H1 (cell line): ENCODE measurements around the gene APP. TPM values are rescaled to one million over a fixed set of nuclear protein-coding genes. Genes with fewer than 3 reads are reported as not detected.

Source experiments
- CTCF ChIA-PET: fragments of 300-600 bp; sonication (Branson Sonifier 250); formaldehyde crosslinking; loops from one replicate; lab custom pipeline; 2021; ENCODE audit not compliant: partially characterized antibody; lab: Charles Lee
- POLR2A ChIA-PET: fragments of 300-600 bp; sonication (Branson Sonifier 250); formaldehyde crosslinking; loops from one replicate; lab custom pipeline; 2021; ENCODE audit warnings: inconsistent platforms; ENCODE audit not compliant: partially characterized antibody; lab: Charles Lee
- DNase-seq, 2 experiments: peaks; one replicate each; pipeline versions ENCODE4 v3.0.0 to v3.0.0-alpha.2; 2010 to 2022; ENCODE audit warnings: low spot score in 2 of 2, low read depth in 1 of 2, mixed read lengths in 1 of 2
- FAIRE-seq: peaks from 2 replicates; lab custom pipeline; 2011; peaks lifted over from hg19 to GRCh38; lab: Jason Lieb, UNC
- H2AFZ ChIP-seq: 2 replicates; pipeline ENCODE4 v1.8.1; 2012; ENCODE audit warnings: low read length, inconsistent platforms
- H2AK5ac ChIP-seq: 2 replicates; pipeline ENCODE4 v1.6.1; 2013; ENCODE audit warnings: low read depth, low read length
- H2BK120ac ChIP-seq: replicated peaks from 2 replicates; pipeline ENCODE3; 2013; ENCODE audit warnings: low read depth, low read length, inconsistent platforms
- H2BK12ac ChIP-seq: 2 replicates; pipeline ENCODE4 v1.6.1; 2013; ENCODE audit warnings: low read depth, low read length
- H2BK15ac ChIP-seq: 2 replicates; pipeline ENCODE4 v1.6.1; 2013; ENCODE audit warnings: low read length
- H2BK20ac ChIP-seq: 2 replicates; pipeline ENCODE4 v1.6.1; 2013; ENCODE audit warnings: low read length
- H2BK5ac ChIP-seq: 2 replicates; pipeline ENCODE4 v1.6.1; 2013; ENCODE audit warnings: low read depth, low read length
- H3K14ac ChIP-seq: 2 replicates; pipeline ENCODE4 v1.6.1; 2013; ENCODE audit warnings: inconsistent platforms; ENCODE audit not compliant: insufficient read length
- H3K18ac ChIP-seq: 2 replicates; pipeline ENCODE4 v1.6.1; 2013; ENCODE audit warnings: low read length; ENCODE audit errors: extremely low read depth
- H3K23ac ChIP-seq: 2 replicates; pipeline ENCODE4 v1.6.1; 2013; ENCODE audit warnings: inconsistent platforms; ENCODE audit not compliant: insufficient read length
- H3K23me2 ChIP-seq: 2 replicates; pipeline ENCODE4 v1.6.1; 2013; ENCODE audit warnings: low read depth, low read length
- H3K27ac ChIP-seq: 2 replicates; pipeline ENCODE4 v1.6.1; 2011; ENCODE audit warnings: low read depth, low read length, inconsistent platforms
- H3K27me3 ChIP-seq, 4 experiments: replicated peaks in 1 of 4; 1 replicate in 1 of 4; 2 replicates in 3 of 4; pipeline versions ENCODE4 v1.6.1 to v1.8.1; 2011 to 2013; ENCODE audit warnings: low read length in 3 of 4, mild to moderate bottlenecking in 3 of 4, inconsistent platforms in 2 of 4, mixed read lengths in 2 of 4, moderate library complexity in 1 of 4; ENCODE audit not compliant: control insufficient read depth in 3 of 4, insufficient read depth in 3 of 4; ENCODE audit errors: extremely low read depth in 1 of 4
- H3K36me3 ChIP-seq, 4 experiments: 2 replicates each; pipeline versions ENCODE4 v1.6.1 to v1.8.1; 2011 to 2013; ENCODE audit warnings: mild to moderate bottlenecking in 4 of 4, low read length in 3 of 4, moderate library complexity in 2 of 4, control low read depth in 1 of 4, inconsistent platforms in 1 of 4; ENCODE audit not compliant: insufficient read depth in 4 of 4, control insufficient read depth in 2 of 4
- H3K4ac ChIP-seq: replicated peaks from 2 replicates; pipeline ENCODE3; 2013; ENCODE audit warnings: low read length, low read depth, mixed read lengths, inconsistent platforms; ENCODE audit not compliant: insufficient read length
- H3K4me1 ChIP-seq, 4 experiments: replicated peaks in 1 of 4; 1 replicate in 1 of 4; 2 replicates in 3 of 4; pipeline versions ENCODE4 v1.6.1 to v1.8.1; 2011 to 2013; ENCODE audit warnings: low read length in 3 of 4, inconsistent platforms in 2 of 4, mixed read lengths in 1 of 4; ENCODE audit not compliant: insufficient read depth in 4 of 4, control insufficient read depth in 3 of 4
- H3K4me2 ChIP-seq, 2 experiments: 2 replicates each; pipeline versions ENCODE4 v1.6.1 to v1.8.1; 2011 to 2013; ENCODE audit warnings: low read depth in 2 of 2, low read length in 2 of 2, control low read depth in 1 of 2, inconsistent platforms in 1 of 2, mild to moderate bottlenecking in 1 of 2; ENCODE audit not compliant: insufficient read depth in 1 of 2
- H3K4me3 ChIP-seq, 4 experiments: fragments of 200-600, 300-600 bp in 1 of 4; sonication (generic), shearing (Covaris generic), sonication (Bioruptor Twin) in 1 of 4; 2 replicates each; pipeline versions ENCODE4 v1.5.1 to v1.8.1; 2011 to 2016; ENCODE audit warnings: low read length in 4 of 4, low read depth in 3 of 4, control low read depth in 2 of 4, inconsistent platforms in 2 of 4, mild to moderate bottlenecking in 2 of 4, mixed read lengths in 1 of 4, moderate library complexity in 1 of 4; ENCODE audit not compliant: insufficient read depth in 2 of 4; ENCODE audit errors: extremely low read depth in 1 of 4
- H3K56ac ChIP-seq: replicated peaks from 2 replicates; pipeline ENCODE3; 2013; ENCODE audit warnings: low read depth, mild to moderate bottlenecking, mixed read lengths, low read length, inconsistent platforms; ENCODE audit not compliant: insufficient read length
- H3K79me1 ChIP-seq: 2 replicates; pipeline ENCODE4 v1.6.1; 2013; ENCODE audit warnings: low read depth, low read length, control low read depth
- H3K79me2 ChIP-seq, 2 experiments: 2 replicates each; pipeline versions ENCODE4 v1.6.1 to v1.8.1; 2012 to 2013; ENCODE audit warnings: low read length in 2 of 2, mild to moderate bottlenecking in 2 of 2, inconsistent platforms in 1 of 2; ENCODE audit not compliant: insufficient read depth in 2 of 2, control insufficient read depth in 1 of 2
- H3K9ac ChIP-seq, 4 experiments: replicated peaks in 1 of 4; 1 replicate in 1 of 4; 2 replicates in 3 of 4; pipeline versions ENCODE4 v1.6.1 to v1.8.1; 2011 to 2013; ENCODE audit warnings: low read depth in 3 of 4, low read length in 3 of 4, control low read depth in 2 of 4, mild to moderate bottlenecking in 2 of 4, moderate library complexity in 2 of 4, inconsistent platforms in 1 of 4; ENCODE audit errors: extremely low read depth in 1 of 4
- H3K9me3 ChIP-seq, 2 experiments: 2 replicates each; pipeline versions ENCODE4 v1.6.1 to v1.8.1; 2012 to 2013; ENCODE audit warnings: mild to moderate bottlenecking in 2 of 2, moderate library complexity in 2 of 2, control low read depth in 1 of 2, inconsistent platforms in 1 of 2, low read depth in 1 of 2, low read length in 1 of 2, mixed read lengths in 1 of 2; ENCODE audit not compliant: insufficient read depth in 2 of 2
- H4K20me1 ChIP-seq, 2 experiments: replicated peaks in 1 of 2; 2 replicates each; pipeline versions ENCODE3 to v1.8.1; 2011 to 2013; ENCODE audit warnings: inconsistent platforms in 2 of 2, low read length in 2 of 2, mild to moderate bottlenecking in 1 of 2; ENCODE audit not compliant: insufficient read depth in 2 of 2, control insufficient read depth in 1 of 2
- H4K5ac ChIP-seq: 2 replicates; pipeline ENCODE4 v1.6.1; 2013; ENCODE audit warnings: low read length, low read depth, mixed read lengths, inconsistent platforms; ENCODE audit not compliant: insufficient read length
- H4K8ac ChIP-seq: 2 replicates; pipeline ENCODE4 v1.8.0; 2013; ENCODE audit warnings: mild to moderate bottlenecking, moderate library complexity, low read length, inconsistent platforms; ENCODE audit not compliant: insufficient read depth; ENCODE audit errors: extremely low read depth
- H4K91ac ChIP-seq: replicated peaks from 2 replicates; pipeline ENCODE3; 2013; ENCODE audit warnings: low read length, mixed read lengths, inconsistent platforms; ENCODE audit not compliant: insufficient read length
- ATF2 ChIP-seq: IDR thresholded peaks from 2 replicates; pipeline ENCODE4 v1.6.1; 2012; ENCODE audit warnings: low read length, inconsistent platforms
- BACH1 ChIP-seq: IDR thresholded peaks from 2 replicates; pipeline ENCODE4 v1.6.1; 2012; ENCODE audit warnings: low read length, improper control_type of control experiment
- CBX8 ChIP-seq: fragments of 300-800, 300-1000 bp; sonication (generic); IDR thresholded peaks from 2 replicates; pipeline ENCODE4 v1.7.1; 2016; ENCODE audit warnings: low read depth, low read length, borderline replicate concordance
- CREB1 ChIP-seq: IDR thresholded peaks from 2 replicates; pipeline ENCODE4 v1.6.1; 2012; ENCODE audit warnings: inconsistent platforms
- EGR1 ChIP-seq: IDR thresholded peaks from 2 replicates; pipeline ENCODE4 v1.6.1; 2011; ENCODE audit warnings: low read depth, low read length, borderline replicate concordance
- GABPA ChIP-seq: IDR thresholded peaks from 2 replicates; pipeline ENCODE4 v1.6.1; 2011; ENCODE audit warnings: mild to moderate bottlenecking, low read length, moderate library complexity, borderline replicate concordance; ENCODE audit not compliant: insufficient read depth
- HDAC6 ChIP-seq: IDR thresholded peaks from one replicate; pipeline ENCODE4 v1.7.1; 2012; ENCODE audit warnings: low read depth, mild to moderate bottlenecking, inconsistent platforms, low read length, moderate library complexity
- MAX ChIP-seq: IDR thresholded peaks from 2 replicates; pipeline ENCODE4 v1.6.1; 2012; ENCODE audit warnings: inconsistent platforms
- NRF1 ChIP-seq: IDR thresholded peaks from 2 replicates; pipeline ENCODE4 v1.6.1; 2011; ENCODE audit warnings: mild to moderate bottlenecking, low read depth, low read length, improper control_type of control experiment
- RNF2 ChIP-seq: fragments of 200-900, 300-1000 bp; sonication (generic); IDR thresholded peaks from 2 replicates; pipeline ENCODE4 v1.7.1; 2016; ENCODE audit warnings: borderline replicate concordance, low read depth, mild to moderate bottlenecking, antibody characterized with exemption, low read length; ENCODE audit not compliant: poor library complexity, severe bottlenecking; ENCODE audit errors: missing control alignments
- TAF7 ChIP-seq: optimal IDR thresholded peaks from 2 replicates; pipeline ENCODE3; 2011; ENCODE audit warnings: low read depth, mild to moderate bottlenecking, inconsistent platforms, low read length, moderate library complexity, borderline replicate concordance
- TBP ChIP-seq: IDR thresholded peaks from 2 replicates; pipeline ENCODE4 v1.6.1; 2011; ENCODE audit warnings: low read depth, low read length, improper control_type of control experiment
- WGBS, 2 experiments: shearing (Covaris generic) in 1 of 2; methylation state at CpG; one replicate each; pipeline versions ENCODE4 v1.1.6 to v1.1.7; 2013 to 2015; ENCODE audit warnings: low lambda C conversion rate in 2 of 2, mixed read lengths in 2 of 2, inconsistent platforms in 1 of 2, low coverage in 1 of 2, missing lambda C conversion rate in 1 of 2; ENCODE audit not compliant: insufficient replicate concordance in 2 of 2, insufficient coverage in 1 of 2, insufficient read length in 1 of 2; ENCODE audit errors: extremely low coverage in 1 of 2, missing lambda C conversion rate in 1 of 2; 5-methylcytosine and 5-hydroxymethylcytosine counted together
- polyA plus RNA-seq, 7 experiments: library from polyadenylated mRNA; depleted of rRNA in 3 of 7; stranded (reverse) in 5 of 7; unstranded in 2 of 7; fragments of >200 nt in 5 of 7; fragments of 200-250 nt in 2 of 7; gene quantifications; 1 replicate in 5 of 7; 2 replicates in 1 of 7; 4 replicates in 1 of 7; pipeline versions ENCODE4 v1.2.1 to v1.2.3, GENCODE V29; 2011 to 2013; ENCODE audit warnings: missing spikeins in 2 of 7, mixed read lengths in 2 of 7
- total RNA-seq: library from RNA; stranded (reverse); fragmentation: NEBNext Ultra II Directional; extraction: Animal tissue kit (Norgen Biotek cat#: 25700); gene quantifications from 2 replicates; pipeline ENCODE4 v1.2.1, GENCODE V29; 2021

Gene APP
- total and polyA plus RNA-seq, 2 of the 8 experiments (the other 6 are each of a cell fraction or from before 2014, with no cell fraction given): 375 to 551 TPM

- no peak for TF ChIP-seq TAF7
- TF ChIP-seq HDAC6: no peak
- TF ChIP-seq BACH1: no peak
- TF ChIP-seq TBP: no peak
- no peak for TF ChIP-seq NRF1
- no peak for TF ChIP-seq MAX
- TF ChIP-seq EGR1: no peak
- no peak for TF ChIP-seq RNF2
- TF ChIP-seq CREB1: no peak
- no peak for TF ChIP-seq GABPA
- no peak for TF ChIP-seq ATF2
- no peak for TF ChIP-seq CBX8
These were observed 59.9 kb downstream of the APP start for GRCh38 chr21:26110715-26111114.

More at GRCh38 chr21:26110715-26111114, 59.9 kb downstream of the APP start:
- Histone ChIP-seq H3K4ac (no peak overlapping the region), H3K27me3 (no peaks in the 10 kb centered on the region), H3K23ac (no peak overlapping the region), H3K56ac (no peak overlapping the region), H2AK5ac (no peak overlapping the region), H4K8ac (no peak overlapping the region), H3K4me1 (peaks cover 2 to 30% (median 26%) of the 10 kb centered on the region in 4 experiments; a peak in 6 of 7 replicates), H4K5ac (no peak overlapping the region), H2BK15ac (no peak overlapping the region), H2BK20ac (no peak overlapping the region), H2BK12ac (no peak overlapping the region), H3K9ac (no peak overlapping the region), H3K14ac (no peak overlapping the region), H3K4me3 (no peak overlapping the region), H3K23me2 (no peaks in the 10 kb centered on the region; the same call in 1 of the 2 replicates), H3K36me3 (peaks cover 0 to 34% (median 11%) of the 10 kb centered on the region in 4 experiments; a peak in 7 of 8 replicates), H3K18ac (no peak overlapping the region), H3K9me3 (no peaks in the 10 kb centered on the region), H4K20me1 (peaks cover 2 to 19% of the 10 kb centered on the region in 2 experiments), H3K27ac (no peak overlapping the region), H3K79me1 (peaks cover 13% of the 10 kb centered on the region), H3K79me2 (peaks cover 6 to 93% of the 10 kb centered on the region in 2 experiments; a peak in 3 of 4 replicates), H2BK120ac (no peak overlapping the region), H2AFZ (no peak overlapping the region), H2BK5ac (no peak overlapping the region), H3K4me2 (no peak overlapping the region), H4K91ac (no peak overlapping the region)
- ChIA-PET POLR2A (interaction anchor here (2.7 kb wide), 1 partner anchor 10 kb away, joined by 8 read pairs; no protein-coding TSS in a partner anchor), CTCF (interaction anchor here (0.7 to 1.3 kb wide), 2 partner anchors 19 to 102 kb away, joined by 5 read pairs; no protein-coding TSS in a partner anchor)
- FAIRE-seq (no peak), DNase-seq (no peak)
- 69% methylated on average over 2 of the region's 2 CpGs; no CpG with 5 or more reads in 1 of the 2 experiments for WGBS, 2 experiments
